ENCODE results near the gene POLDIP2. TPM values are rescaled to one million over a fixed set of nuclear protein-coding genes. Genes with fewer than 3 reads are reported as not detected.

The POLDIP2 gene
- total and polyA plus RNA-seq, 10 of the 15 experiments (the other 5 are each of a cell fraction or from before 2014, with no cell fraction given), result 22.8 to 196 (median 121) TPM

DNA sequence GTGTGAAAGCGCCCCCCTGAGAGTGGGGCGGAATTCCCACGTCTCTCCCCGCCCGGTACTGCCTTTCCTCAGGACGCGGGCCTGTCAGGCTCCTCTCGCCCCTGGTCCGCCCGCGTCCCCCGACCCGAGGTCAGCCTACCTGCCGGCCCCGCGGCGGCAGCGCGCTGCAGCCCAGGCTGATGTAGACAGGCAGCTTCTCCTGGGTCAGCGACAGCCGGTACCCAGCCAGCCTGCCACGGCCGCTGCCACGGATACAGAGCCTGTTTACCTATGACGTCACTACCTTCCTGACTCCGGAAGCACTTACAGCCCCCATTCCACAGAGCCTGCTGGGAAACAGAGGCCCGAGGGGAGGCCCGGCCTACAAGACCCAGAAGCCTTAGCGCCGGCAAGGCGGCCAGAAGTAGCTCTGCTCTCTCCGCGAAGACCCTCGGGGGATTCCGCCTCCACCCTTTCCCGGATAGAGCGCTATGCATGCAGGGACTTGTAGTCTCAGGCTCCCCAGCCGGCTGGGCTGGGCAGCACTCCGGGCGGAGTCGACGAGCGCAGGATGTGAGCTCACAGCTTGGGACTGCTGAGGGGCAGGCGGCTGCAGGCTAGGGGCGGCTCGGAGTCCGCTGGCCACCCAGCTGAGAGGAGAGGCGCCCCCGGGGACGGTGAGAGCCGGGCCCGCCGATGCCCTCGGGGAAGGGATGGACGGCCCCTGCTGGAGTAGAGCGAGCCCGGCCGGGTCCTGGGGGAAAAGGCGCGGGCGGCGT lies 21.9 kb downstream of the POLDIP2 start, which contains the start of the genes IFT20 and TNFAIP1 (continued):
- TF ChIP-seq, protein P1, sequence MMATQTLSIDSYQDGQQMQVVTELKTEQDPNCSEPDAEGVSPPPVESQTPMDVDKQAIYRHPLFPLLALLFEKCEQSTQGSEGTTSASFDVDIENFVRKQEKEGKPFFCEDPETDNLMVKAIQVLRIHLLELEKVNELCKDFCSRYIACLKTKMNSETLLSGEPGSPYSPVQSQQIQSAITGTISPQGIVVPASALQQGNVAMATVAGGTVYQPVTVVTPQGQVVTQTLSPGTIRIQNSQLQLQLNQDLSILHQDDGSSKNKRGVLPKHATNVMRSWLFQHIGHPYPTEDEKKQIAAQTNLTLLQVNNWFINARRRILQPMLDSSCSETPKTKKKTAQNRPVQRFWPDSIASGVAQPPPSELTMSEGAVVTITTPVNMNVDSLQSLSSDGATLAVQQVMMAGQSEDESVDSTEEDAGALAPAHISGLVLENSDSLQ (IDR thresholded peaks at IDR 0.05), result peak; percentile 79
- TF ChIP-seq SPI1 (IDR thresholded peaks at IDR 0.05; ENCODE audit: borderline replicate concordance, insufficient read depth, low read depth, low read length), result no peak
- TF ChIP-seq ASH2L (IDR thresholded peaks at IDR 0.05; ENCODE audit: borderline replicate concordance, low read depth), result no peak
- peak; percentile 73; the same call in 1 of the 2 replicates for TF ChIP-seq POLR2AphosphoS5 (IDR thresholded peaks at IDR 0.05; ENCODE audit: low read length)
- peak; percentile 40; the same call in 2 of the 3 replicates for TF ChIP-seq POU2F2 (IDR thresholded peaks at IDR 0.05; ENCODE audit: borderline replicate concordance, low read depth, low read length)
- peak; percentile 100 for TF ChIP-seq NBN (IDR thresholded peaks at IDR 0.05)
- peak; percentile 97 for TF ChIP-seq SIX5 (IDR thresholded peaks at IDR 0.05; ENCODE audit: low read depth, low read length, severe bottlenecking)
- TF ChIP-seq SP1 (IDR thresholded peaks at IDR 0.05; ENCODE audit: low read depth, low read length), result no peak
- peak; percentile 98 for TF ChIP-seq ZBTB40 (IDR thresholded peaks at IDR 0.05; ENCODE audit: borderline replicate concordance)
- peak; percentile 99 for TF ChIP-seq GABPA (IDR thresholded peaks at IDR 0.05; ENCODE audit: low read depth)
- TF ChIP-seq POLR2A (IDR thresholded peaks at IDR 0.05; ENCODE audit: low read depth, low read length), result peak; percentile 93
- no peak for TF ChIP-seq SUPT20H (IDR thresholded peaks at IDR 0.05; ENCODE audit: borderline replicate concordance, control insufficient read depth, low read depth, low read length)
- TF ChIP-seq WRNIP1 (IDR thresholded peaks at IDR 0.05; ENCODE audit: borderline replicate concordance, low read depth, low read length), result no peak
- TF ChIP-seq FOXM1 (IDR thresholded peaks at IDR 0.05; ENCODE audit: low read depth, low read length), result no peak
- TF ChIP-seq BCL11A (IDR thresholded peaks at IDR 0.05; ENCODE audit: low read depth, low read length), result 0 out of 2 replicates have a peak, but pooled peaks have one; percentile 41
- no peak for TF ChIP-seq CBX5 (IDR thresholded peaks at IDR 0.05; ENCODE audit: low read depth)
- peak; percentile 74; the same call in 1 of the 2 replicates for TF ChIP-seq ELK1 (IDR thresholded peaks at IDR 0.05; ENCODE audit: low read depth, low read length)
- TF ChIP-seq, protein P2, sequence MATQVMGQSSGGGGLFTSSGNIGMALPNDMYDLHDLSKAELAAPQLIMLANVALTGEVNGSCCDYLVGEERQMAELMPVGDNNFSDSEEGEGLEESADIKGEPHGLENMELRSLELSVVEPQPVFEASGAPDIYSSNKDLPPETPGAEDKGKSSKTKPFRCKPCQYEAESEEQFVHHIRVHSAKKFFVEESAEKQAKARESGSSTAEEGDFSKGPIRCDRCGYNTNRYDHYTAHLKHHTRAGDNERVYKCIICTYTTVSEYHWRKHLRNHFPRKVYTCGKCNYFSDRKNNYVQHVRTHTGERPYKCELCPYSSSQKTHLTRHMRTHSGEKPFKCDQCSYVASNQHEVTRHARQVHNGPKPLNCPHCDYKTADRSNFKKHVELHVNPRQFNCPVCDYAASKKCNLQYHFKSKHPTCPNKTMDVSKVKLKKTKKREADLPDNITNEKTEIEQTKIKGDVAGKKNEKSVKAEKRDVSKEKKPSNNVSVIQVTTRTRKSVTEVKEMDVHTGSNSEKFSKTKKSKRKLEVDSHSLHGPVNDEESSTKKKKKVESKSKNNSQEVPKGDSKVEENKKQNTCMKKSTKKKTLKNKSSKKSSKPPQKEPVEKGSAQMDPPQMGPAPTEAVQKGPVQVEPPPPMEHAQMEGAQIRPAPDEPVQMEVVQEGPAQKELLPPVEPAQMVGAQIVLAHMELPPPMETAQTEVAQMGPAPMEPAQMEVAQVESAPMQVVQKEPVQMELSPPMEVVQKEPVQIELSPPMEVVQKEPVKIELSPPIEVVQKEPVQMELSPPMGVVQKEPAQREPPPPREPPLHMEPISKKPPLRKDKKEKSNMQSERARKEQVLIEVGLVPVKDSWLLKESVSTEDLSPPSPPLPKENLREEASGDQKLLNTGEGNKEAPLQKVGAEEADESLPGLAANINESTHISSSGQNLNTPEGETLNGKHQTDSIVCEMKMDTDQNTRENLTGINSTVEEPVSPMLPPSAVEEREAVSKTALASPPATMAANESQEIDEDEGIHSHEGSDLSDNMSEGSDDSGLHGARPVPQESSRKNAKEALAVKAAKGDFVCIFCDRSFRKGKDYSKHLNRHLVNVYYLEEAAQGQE (IDR thresholded peaks at IDR 0.05; ENCODE audit: low read depth, low read length), result no peak
- TF ChIP-seq RAD51 (IDR thresholded peaks at IDR 0.05), result no peak

Measured in GM12878 (cell line).